OCI-LY7 (cell line): ENCODE results near the gene PITX3. TPM values are rescaled to one million over a fixed set of nuclear protein-coding genes. Genes with fewer than 3 reads are reported as not detected.

Experiments
- BruUV-seq: library from RNA; stranded (reverse); fragments of 400-500 nt; replicated peaks from 2 replicates; lab custom pipeline; 2021; lab: Mats Ljungman, UMichigan
- CTCF ChIA-PET: fragments of 300-600 bp; sonication (Branson Sonifier 250); formaldehyde crosslinking; loops from one replicate; lab custom pipeline; 2022; ENCODE audit warnings: antibody characterized with exemption; ENCODE audit not compliant: unreplicated experiment; lab: Charles Lee
- POLR2A ChIA-PET: fragments of 300-600 bp; sonication (Branson Sonifier 250); formaldehyde crosslinking; loops from one replicate; lab custom pipeline; 2022; ENCODE audit warnings: antibody characterized with exemption; lab: Charles Lee
- DNase-seq: peaks from one replicate; pipeline ENCODE4 v3.0.0-alpha.2; 2015; ENCODE audit warnings: low spot score
- H2AFZ ChIP-seq: fragments of 200-600 bp; sonication (generic), shearing (Covaris generic); 2 replicates; pipeline ENCODE4 v1.6.1; 2014; ENCODE audit warnings: mild to moderate bottlenecking, antibody characterized with exemption, low read length, moderate library complexity
- H3K27ac ChIP-seq: fragments of 200-600 bp; sonication (generic); 2 replicates; pipeline ENCODE4 v1.5.1; 2014; ENCODE audit warnings: mixed run types, low read depth, mild to moderate bottlenecking, moderate library complexity, low read length, inconsistent platforms; ENCODE audit not compliant: poor library complexity, severe bottlenecking
- H3K36me3 ChIP-seq: fragments of 200-600 bp; sonication (generic); 2 replicates; pipeline ENCODE4 v1.6.1; 2014; ENCODE audit warnings: mild to moderate bottlenecking, antibody characterized with exemption, low read length, moderate library complexity, mixed read lengths; ENCODE audit not compliant: insufficient read depth
- H3K4me1 ChIP-seq: fragments of 200-600 bp; sonication (generic); 2 replicates; pipeline ENCODE4 v1.5.1; 2014; ENCODE audit warnings: mild to moderate bottlenecking, low read length; ENCODE audit not compliant: insufficient read depth, poor library complexity, severe bottlenecking
- H3K4me2 ChIP-seq: fragments of 200-600 bp; sonication (generic); 2 replicates; pipeline ENCODE4 v1.6.1; 2014; ENCODE audit warnings: mild to moderate bottlenecking, low read length
- H3K4me3 ChIP-seq: fragments of 200-600 bp; sonication (generic); 2 replicates; pipeline ENCODE4 v1.5.1; 2014; ENCODE audit warnings: mild to moderate bottlenecking, low read depth, low read length; ENCODE audit not compliant: poor library complexity, severe bottlenecking
- H3K79me2 ChIP-seq: fragments of 200-600 bp; sonication (generic); 2 replicates; pipeline ENCODE4 v1.6.1; 2016; ENCODE audit warnings: low read depth, mild to moderate bottlenecking, low read length, moderate library complexity, mixed read lengths; ENCODE audit not compliant: insufficient read depth
- H3K9me2 ChIP-seq: fragments of 200-600 bp; sonication (generic); 2 replicates; pipeline ENCODE4 v1.6.1; 2016; ENCODE audit warnings: mild to moderate bottlenecking, low read length, mixed read lengths; ENCODE audit not compliant: insufficient read depth
- H3K9me3 ChIP-seq: fragments of 200-600 bp; sonication (generic); 2 replicates; pipeline ENCODE4 v1.6.1; 2014; ENCODE audit warnings: mild to moderate bottlenecking, mixed run types, low read length, mixed read lengths
- H4K20me1 ChIP-seq: fragments of 200-600 bp; sonication (generic); 2 replicates; pipeline ENCODE4 v1.6.1; 2014; ENCODE audit warnings: mild to moderate bottlenecking, antibody characterized with exemption, low read length, moderate library complexity, mixed read lengths; ENCODE audit not compliant: insufficient read depth
- EZH2phosphoT487 ChIP-seq: fragments of 200-600 bp; sonication (generic); IDR thresholded peaks from 2 replicates; pipeline ENCODE4 v1.6.1; 2018; ENCODE audit warnings: low read depth, borderline replicate concordance, mild to moderate bottlenecking, mixed run types, antibody characterized with exemption, low read length, moderate library complexity, mixed read lengths
- intact Hi-C: fragments of 100-400 bp; cut with micrococcal nuclease; formaldehyde crosslinking; loops from one replicate; pipeline ENCODE4 v1.10.0; 2022; ENCODE audit not compliant: unreplicated experiment
- total RNA-seq, 2 experiments: library from RNA; depleted of rRNA in 1 of 2; stranded (reverse); fragments of >200 nt in 1 of 2; shearing (Covaris generic) in 1 of 2; gene quantifications; 2 replicates each; pipeline ENCODE4 v1.2.3, GENCODE V29; 2014 to 2022
- TF ChIP-seq, protein P1 (sequence below): fragments of 200-600 bp; sonication (generic); conservative IDR thresholded peaks from 2 replicates; pipeline ENCODE4 v1.5.1; 2014; ENCODE audit warnings: mild to moderate bottlenecking, antibody characterized with exemption, low read length, moderate library complexity, mixed read lengths

Gene PITX3
- total RNA-seq, 2 experiments from 2014 or later = not detected

DNA sequence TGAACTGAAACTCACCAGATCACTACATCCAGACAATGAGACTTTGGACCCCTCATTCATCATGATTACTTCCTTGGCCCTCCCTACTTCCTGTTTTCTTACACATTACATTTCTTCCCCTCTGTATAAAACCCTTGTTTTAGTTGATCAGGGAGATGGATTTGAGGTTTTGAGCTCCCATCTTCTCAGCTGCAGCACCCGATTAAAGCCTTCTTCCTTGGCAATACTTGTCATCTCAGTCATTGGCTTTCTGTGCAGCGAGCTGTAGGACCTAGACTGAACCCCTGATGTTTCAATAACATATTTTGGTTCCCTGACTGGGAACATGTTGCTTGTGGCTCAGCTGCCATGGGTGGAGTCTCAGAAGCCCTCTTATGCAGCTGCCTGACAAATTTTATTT is 56.0 kb downstream of the PITX3 start:
- CTCF ChIA-PET = no interaction called here
- 0 out of 2 replicates have a peak, but pooled peaks cover 7% of the 10 kb centered on the region for H3K9me3 ChIP-seq
- H2AFZ ChIP-seq = no peak overlapping the region
- no peak overlapping the region for H3K4me2 ChIP-seq
- H4K20me1 ChIP-seq = no peaks in the 10 kb centered on the region
- POLR2A ChIA-PET = interaction anchor here (0.7 kb wide), 1 partner anchor 31 kb away, joined by 3 read pairs; no protein-coding TSS in a partner anchor
- no peaks in the 10 kb centered on the region for H3K79me2 ChIP-seq
- no peaks in the 10 kb centered on the region for H3K9me2 ChIP-seq
- TF ChIP-seq, protein P1, sequence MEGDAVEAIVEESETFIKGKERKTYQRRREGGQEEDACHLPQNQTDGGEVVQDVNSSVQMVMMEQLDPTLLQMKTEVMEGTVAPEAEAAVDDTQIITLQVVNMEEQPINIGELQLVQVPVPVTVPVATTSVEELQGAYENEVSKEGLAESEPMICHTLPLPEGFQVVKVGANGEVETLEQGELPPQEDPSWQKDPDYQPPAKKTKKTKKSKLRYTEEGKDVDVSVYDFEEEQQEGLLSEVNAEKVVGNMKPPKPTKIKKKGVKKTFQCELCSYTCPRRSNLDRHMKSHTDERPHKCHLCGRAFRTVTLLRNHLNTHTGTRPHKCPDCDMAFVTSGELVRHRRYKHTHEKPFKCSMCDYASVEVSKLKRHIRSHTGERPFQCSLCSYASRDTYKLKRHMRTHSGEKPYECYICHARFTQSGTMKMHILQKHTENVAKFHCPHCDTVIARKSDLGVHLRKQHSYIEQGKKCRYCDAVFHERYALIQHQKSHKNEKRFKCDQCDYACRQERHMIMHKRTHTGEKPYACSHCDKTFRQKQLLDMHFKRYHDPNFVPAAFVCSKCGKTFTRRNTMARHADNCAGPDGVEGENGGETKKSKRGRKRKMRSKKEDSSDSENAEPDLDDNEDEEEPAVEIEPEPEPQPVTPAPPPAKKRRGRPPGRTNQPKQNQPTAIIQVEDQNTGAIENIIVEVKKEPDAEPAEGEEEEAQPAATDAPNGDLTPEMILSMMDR = no peak
- no peak for TF ChIP-seq EZH2phosphoT487
- BruUV-seq = no TSS peak
- DNase-seq = no peak
- H3K4me3 ChIP-seq = no peak overlapping the region
- no peaks in the 10 kb centered on the region for H3K4me1 ChIP-seq
- intact Hi-C loops = no loop called here
- H3K36me3 ChIP-seq = no peaks in the 10 kb centered on the region
- no peak overlapping the region for H3K27ac ChIP-seq

- intact Hi-C loops = no loop called here
- no peak overlapping the region for H3K4me3 ChIP-seq
- no peak for TF ChIP-seq EZH2phosphoT487
- TF ChIP-seq, protein P1 = no peak
- H3K9me2 ChIP-seq = no peaks in the 10 kb centered on the region
- H3K9me3 ChIP-seq = 0 out of 2 replicates have a peak, but pooled peaks cover 7% of the 10 kb centered on the region
- H4K20me1 ChIP-seq = no peaks in the 10 kb centered on the region
- CTCF ChIA-PET = no interaction called here
- no peak overlapping the region for H3K27ac ChIP-seq
- H3K4me2 ChIP-seq = no peak overlapping the region
- BruUV-seq = no TSS peak
- no peaks in the 10 kb centered on the region for H3K4me1 ChIP-seq
- no peak overlapping the region for H2AFZ ChIP-seq
- H3K36me3 ChIP-seq = no peaks in the 10 kb centered on the region
- DNase-seq = no peak
- POLR2A ChIA-PET = interaction anchor here (0.6 to 0.7 kb wide), 2 partner anchors 30 to 114 kb away, joined by 3 to 4 read pairs; no protein-coding TSS in a partner anchor
- no peaks in the 10 kb centered on the region for H3K79me2 ChIP-seq
Observed at GRCh38 chr10:102184606-102185005, 56.7 kb downstream of the PITX3 start.

Other genes starting within 250 kb of the PITX3 start
- gene ARMH3, start 185.3 kb downstream of the PITX3 start, total RNA-seq (2014; rRNA removed; shearing (Covaris generic)) = 5.7 and 7.9 TPM in 2 replicates
- 19.3 and 24.3 TPM in 2 replicates for gene ARMH3, start 185.3 kb downstream of the PITX3 start, total RNA-seq (2022)
- gene HPS6, start 176.2 kb downstream of the PITX3 start, total RNA-seq (2014; rRNA removed; shearing (Covaris generic)) = 23.8 and 28.2 TPM in 2 replicates
- 19.2 and 21.7 TPM in 2 replicates for gene HPS6, start 176.2 kb downstream of the PITX3 start, total RNA-seq (2022)
- 50.8 and 58.6 TPM in 2 replicates for gene LDB1, start 121.1 kb downstream of the PITX3 start, total RNA-seq (2014; rRNA removed; shearing (Covaris generic))
- gene LDB1, start 121.1 kb downstream of the PITX3 start, total RNA-seq (2022) = 60.9 and 64.8 TPM in 2 replicates
- 29.8 and 47.1 TPM in 2 replicates for gene PPRC1, start 108.5 kb downstream of the PITX3 start, total RNA-seq (2014; rRNA removed; shearing (Covaris generic))
- gene PPRC1, start 108.5 kb downstream of the PITX3 start, total RNA-seq (2022) = 70.0 and 77.2 TPM in 2 replicates
- 93.5 and 120 TPM in 2 replicates for gene NOLC1, start 89.1 kb downstream of the PITX3 start, total RNA-seq (2014; rRNA removed; shearing (Covaris generic))
- gene NOLC1, start 89.1 kb downstream of the PITX3 start, total RNA-seq (2022) = 131 and 152 TPM in 2 replicates
- gene ELOVL3, start 15.2 kb downstream of the PITX3 start, total RNA-seq (2014; rRNA removed; shearing (Covaris generic)) = 0.62 TPM in 1 of 2 replicates, not detected in the other
- gene ELOVL3, start 15.2 kb downstream of the PITX3 start, total RNA-seq (2022) = 0.48 TPM in 1 of 2 replicates, not detected in the other
- gene GBF1, start 4.0 kb upstream of the PITX3 start, total RNA-seq (2014; rRNA removed; shearing (Covaris generic)) = 13.8 and 17.8 TPM in 2 replicates
- gene GBF1, start 4.0 kb upstream of the PITX3 start, total RNA-seq (2022) = 33.4 and 36.9 TPM in 2 replicates
- 47.1 and 53.3 TPM in 2 replicates for gene NFKB2, start 154.2 kb upstream of the PITX3 start, total RNA-seq (2014; rRNA removed; shearing (Covaris generic))
- gene NFKB2, start 154.2 kb upstream of the PITX3 start, total RNA-seq (2022) = 67.3 and 75.2 TPM in 2 replicates
- gene PSD, start 177.3 kb upstream of the PITX3 start, total RNA-seq (2014; rRNA removed; shearing (Covaris generic)) = 2.0 and 2.2 TPM in 2 replicates
- 10.2 and 10.9 TPM in 2 replicates for gene PSD, start 177.3 kb upstream of the PITX3 start, total RNA-seq (2022)
- 13.3 and 20.9 TPM in 2 replicates for gene FBXL15, start 179.3 kb upstream of the PITX3 start, total RNA-seq (2014; rRNA removed; shearing (Covaris generic))
- gene FBXL15, start 179.3 kb upstream of the PITX3 start, total RNA-seq (2022) = 13.4 and 18.2 TPM in 2 replicates
- 48.9 and 61.0 TPM in 2 replicates for gene CUEDC2, start 191.1 kb upstream of the PITX3 start, total RNA-seq (2014; rRNA removed; shearing (Covaris generic))
- 71.6 and 73.3 TPM in 2 replicates for gene CUEDC2, start 191.1 kb upstream of the PITX3 start, total RNA-seq (2022)
- gene C10orf95, start 210.0 kb upstream of the PITX3 start, total RNA-seq (2014; rRNA removed; shearing (Covaris generic)) = 0.67 and 3.3 TPM in 2 replicates
- gene C10orf95, start 210.0 kb upstream of the PITX3 start, total RNA-seq (2022) = 0.50 and 0.67 TPM in 2 replicates